ENCODE measurements around the gene AHNAK2.

- no peak for TF ChIP-seq CTCF (conservative IDR thresholded peaks at IDR 0.05)
- no peak for TF ChIP-seq ZFX (IDR thresholded peaks at IDR 0.05)
Measured at GRCh38 chr14:104972301-104973134, 5.7 kb downstream of the AHNAK2 start.
